ENCODE results near the gene AKT2.

The AKT2 gene

GRCh38 chr19:40252395-40252794, 32.8 kb downstream of the AKT2 start:
- DNase-seq (ENCODE audit: low read depth), result peak; percentile 5

- no peak for DNase-seq (ENCODE audit: low read depth)
Measured at GRCh38 chr19:40251991-40252390, 33.2 kb downstream of the AKT2 start.

- DNase-seq (ENCODE audit: low read depth), result no peak
Measured at GRCh38 chr19:40251244-40251643, 33.9 kb downstream of the AKT2 start.

GRCh38 chr19:40249781-40250180, 35.4 kb downstream of the AKT2 start:
- no peak for DNase-seq (ENCODE audit: low read depth)

GRCh38 chr19:40249201-40249600, 35.9 kb downstream of the AKT2 start:
- DNase-seq (ENCODE audit: low read depth), result no peak

GRCh38 chr19:40247735-40248262, 37.3 kb downstream of the AKT2 start:
- no peak for DNase-seq (ENCODE audit: low read depth)

- DNase-seq (ENCODE audit: low read depth), result no peak
Measured at GRCh38 chr19:40247178-40247577, 38.0 kb downstream of the AKT2 start.

- DNase-seq (ENCODE audit: low read depth), result no peak
Measured at GRCh38 chr19:40246292-40247073, 38.7 kb downstream of the AKT2 start.

- no peak for DNase-seq (ENCODE audit: low read depth)
Measured at GRCh38 chr19:40245506-40246128, 39.5 kb downstream of the AKT2 start.

GRCh38 chr19:40244579-40245317, 40.4 kb downstream of the AKT2 start:
- no peak for DNase-seq (ENCODE audit: low read depth)

GRCh38 chr19:40243181-40243580, 42.0 kb downstream of the AKT2 start:
- no peak for DNase-seq (ENCODE audit: low read depth)

- no peak for DNase-seq (ENCODE audit: low read depth)
Measured at GRCh38 chr19:40242480-40242879, 42.7 kb downstream of the AKT2 start.

GRCh38 chr19:40241809-40242384, 43.2 kb downstream of the AKT2 start:
- no peak for DNase-seq (ENCODE audit: low read depth)

- no peak for DNase-seq (ENCODE audit: low read depth)
Measured at GRCh38 chr19:40241125-40241808, 43.9 kb downstream of the AKT2 start.

GRCh38 chr19:40240332-40240731, 44.8 kb downstream of the AKT2 start:
- no peak for DNase-seq (ENCODE audit: low read depth)

GRCh38 chr19:40239415-40240226, 45.5 kb downstream of the AKT2 start:
- no peak for DNase-seq (ENCODE audit: low read depth)

- no peak for DNase-seq (ENCODE audit: low read depth)
Measured at GRCh38 chr19:40238775-40239174, 46.4 kb downstream of the AKT2 start.

GRCh38 chr19:40237791-40238190, 47.4 kb downstream of the AKT2 start:
- no peak for DNase-seq (ENCODE audit: low read depth)

GRCh38 chr19:40236366-40236765, 48.8 kb downstream of the AKT2 start:
- DNase-seq (ENCODE audit: low read depth), result no peak

- no peak for DNase-seq (ENCODE audit: low read depth)
Measured at GRCh38 chr19:40236026-40236355, 49.2 kb downstream of the AKT2 start.

Measured in iris pigment epithelial cell (primary cell).